Measurements from ENCODE around the gene CYP11A1. TPM values are rescaled to one million over a fixed set of nuclear protein-coding genes. Genes with fewer than 3 reads are reported as not detected.

The CYP11A1 gene
- total RNA-seq, 2 donors from 2014 or later: not detected

- ATAC-seq (ENCODE audit: insufficient number of reproducible peaks, low FRiP score, low read depth): no peak
- Histone ChIP-seq H3K4me3 (no peak overlapping the region), H3K27me3 (replicated peaks; ENCODE audit: insufficient read depth) (no peaks in the 10 kb centered on the region), H3K36me3 (no peaks in the 10 kb centered on the region), H3K4me1 (ENCODE audit: control insufficient read depth in 1 of 2, low read depth in 2 of 2) (peaks cover 0 to 3% of the 10 kb centered on the region in 2 donors), H3K27ac (no peak overlapping the region), H3K9me3 (no peaks in the 10 kb centered on the region)
- DNase-seq (ENCODE audit: low spot score): no peak
- TF ChIP-seq CTCF (IDR thresholded peaks at IDR 0.05): no peak
Measured at GRCh38 chr15:74389241-74390048, 22.0 kb upstream of the CYP11A1 start.

GRCh38 chr15:74388363-74388951, 21.0 kb upstream of the CYP11A1 start:
- TF ChIP-seq CTCF (IDR thresholded peaks at IDR 0.05): no peak
- peaks cover 0 to 3% of the 10 kb centered on the region in 2 donors for H3K4me1 ChIP-seq (ENCODE audit: control insufficient read depth in 1 of 2, low read depth in 2 of 2)
- no peaks in the 10 kb centered on the region for H3K27me3 ChIP-seq (replicated peaks; ENCODE audit: insufficient read depth)
- H3K9me3 ChIP-seq: no peaks in the 10 kb centered on the region
- no peak overlapping the region for H3K4me3 ChIP-seq
- no peak overlapping the region for H3K27ac ChIP-seq
- no peaks in the 10 kb centered on the region for H3K36me3 ChIP-seq
- DNase-seq (ENCODE audit: low spot score): no peak
- no peak for ATAC-seq (ENCODE audit: insufficient number of reproducible peaks, low FRiP score, low read depth)

- Histone ChIP-seq H3K27me3 (replicated peaks; ENCODE audit: insufficient read depth) (no peaks in the 10 kb centered on the region), H3K4me3 (no peak overlapping the region), H3K27ac (no peak overlapping the region), H3K36me3 (no peaks in the 10 kb centered on the region), H3K9me3 (no peaks in the 10 kb centered on the region), H3K4me1 (ENCODE audit: control insufficient read depth in 1 of 2, low read depth in 2 of 2) (peaks cover 0 to 3% of the 10 kb centered on the region in 2 donors)
- TF ChIP-seq CTCF (IDR thresholded peaks at IDR 0.05): no peak
- no peak for DNase-seq (ENCODE audit: low spot score)
- ATAC-seq (ENCODE audit: insufficient number of reproducible peaks, low FRiP score, low read depth): no peak
Measured at GRCh38 chr15:74387621-74388362, 20.3 kb upstream of the CYP11A1 start.

GRCh38 chr15:74387141-74387541, 19.7 kb upstream of the CYP11A1 start:
- no peak overlapping the region for H3K4me3 ChIP-seq
- ATAC-seq (ENCODE audit: insufficient number of reproducible peaks, low FRiP score, low read depth) (no peak), DNase-seq (ENCODE audit: low spot score) (no peak)
- no peaks in the 10 kb centered on the region for H3K9me3 ChIP-seq
- H3K4me1 ChIP-seq (ENCODE audit: control insufficient read depth in 1 of 2, low read depth in 2 of 2): peaks cover 0 to 3% of the 10 kb centered on the region in 2 donors
- H3K27ac ChIP-seq: no peak overlapping the region
- no peaks in the 10 kb centered on the region for H3K36me3 ChIP-seq
- no peaks in the 10 kb centered on the region for H3K27me3 ChIP-seq (replicated peaks; ENCODE audit: insufficient read depth)
- TF ChIP-seq CTCF (IDR thresholded peaks at IDR 0.05): no peak
